BJ (cell line): ENCODE data around the gene ABCD3. TPM values are rescaled to one million over a fixed set of nuclear protein-coding genes. Genes with fewer than 3 reads are reported as not detected.

Experiments used
- CTCF ChIA-PET: fragments of 350-600 bp; formaldehyde crosslinking; extraction: SDS; loops from one replicate; lab custom pipeline; 2021; ENCODE audit warnings: antibody characterized with exemption, inconsistent platforms; lab: Yijun Ruan, JAX
- POLR2A ChIA-PET: fragments of 300-600 bp; sonication (Branson Sonifier 250); formaldehyde crosslinking; extraction: SDS; loops from one replicate; lab custom pipeline; 2021; ENCODE audit warnings: antibody characterized with exemption; lab: Charles Lee
- DNase-seq: peaks from one replicate; pipeline ENCODE4 v3.0.0-alpha.2; 2011; ENCODE audit warnings: low read depth
- H3K27me3 ChIP-seq: 2 replicates; pipeline ENCODE4 v1.6.0; 2011; ENCODE audit warnings: low read length; ENCODE audit not compliant: control insufficient read depth, insufficient read depth
- H3K36me3 ChIP-seq: 2 replicates; pipeline ENCODE4 v1.5.1; 2011; ENCODE audit warnings: low read length; ENCODE audit not compliant: control insufficient read depth, insufficient read depth
- H3K4me3 ChIP-seq: 2 replicates; pipeline ENCODE4 v1.5.1; 2011; ENCODE audit warnings: low read depth, mild to moderate bottlenecking, control low read depth, low read length
- CTCF ChIP-seq: IDR thresholded peaks from 2 replicates; pipeline ENCODE4 v1.5.1; 2011; ENCODE audit warnings: low read depth, mild to moderate bottlenecking, control low read depth, inconsistent platforms, low read length, moderate library complexity; ENCODE audit not compliant: insufficient read depth
- polyA plus RNA-seq: library from polyadenylated mRNA; depleted of rRNA; stranded (reverse); fragments of >200 nt; gene quantifications from 2 replicates; pipeline ENCODE4 v1.2.3, GENCODE V29; 2011

Gene ABCD3
- polyA plus RNA-seq, 1 experiment = 7.3 TPM

GRCh38 chr1:94528826-94529225 lies 110.6 kb downstream of the ABCD3 start:
- DNase-seq = no peak
- Histone ChIP-seq H3K27me3 (no peaks in the 10 kb centered on the region), H3K4me3 (no peak overlapping the region), H3K36me3 (peaks cover 8% of the 10 kb centered on the region)
- ChIA-PET CTCF (interaction anchor here (0.9 to 13.3 kb wide), 4 partner anchors 11 to 275 kb away, joined by 3 to 208 read pairs (median 4); no protein-coding TSS in a partner anchor), POLR2A (no interaction called here)
- TF ChIP-seq CTCF = no peak

DNA sequence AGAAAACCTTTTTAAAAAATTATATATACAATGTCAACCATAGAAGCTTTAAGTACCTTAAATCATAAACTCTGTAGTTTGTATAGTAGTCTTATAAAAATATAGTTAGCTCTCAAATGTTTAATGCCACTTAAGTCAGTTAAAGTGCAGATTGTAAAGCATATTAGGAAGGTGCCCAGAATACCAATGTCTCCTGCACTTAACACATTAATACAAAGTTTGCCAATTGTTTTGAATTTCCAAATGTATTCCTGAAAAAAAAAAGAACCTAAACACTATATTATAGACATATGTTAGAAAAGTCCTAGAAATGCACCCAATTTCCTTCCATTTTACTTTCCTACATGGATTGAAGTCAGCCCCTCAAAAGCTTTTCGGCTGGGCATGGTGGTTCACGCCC lies 111.2 kb downstream of the ABCD3 start:
- ChIA-PET CTCF (interaction anchor here (0.6 to 13.3 kb wide), 4 partner anchors 12 to 275 kb away, joined by 3 to 208 read pairs (median 4); partner anchors contain the start of gene F3), POLR2A (no interaction called here)
- H3K4me3 ChIP-seq = no peak overlapping the region
- no peak for DNase-seq
- peaks cover 8% of the 10 kb centered on the region for H3K36me3 ChIP-seq
- no peak for TF ChIP-seq CTCF
- H3K27me3 ChIP-seq = no peaks in the 10 kb centered on the region

DNA sequence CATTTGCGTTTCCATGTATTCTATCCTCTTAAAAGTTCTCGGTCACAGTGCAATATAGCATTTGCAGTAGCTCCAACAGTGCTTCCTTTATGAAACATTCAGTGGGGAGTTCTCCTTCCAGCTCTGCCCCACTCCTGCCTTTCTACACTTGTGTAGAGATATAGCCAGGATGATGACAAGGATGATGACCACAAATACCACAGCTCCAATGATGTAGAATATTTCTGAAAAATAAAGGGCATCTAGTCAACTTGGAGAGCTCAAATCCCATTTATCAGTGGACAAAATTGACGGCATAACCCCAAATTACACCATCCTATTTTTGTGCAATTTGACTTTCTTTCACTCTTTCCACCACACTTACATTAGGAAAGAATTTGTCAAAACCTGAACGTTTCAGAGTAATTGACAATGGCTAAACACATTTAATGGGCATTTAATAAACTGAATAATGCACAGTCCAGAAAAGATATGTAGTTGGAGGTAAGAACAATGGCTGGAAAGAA lies 112.2 kb downstream of the ABCD3 start:
- no peaks in the 10 kb centered on the region for H3K27me3 ChIP-seq
- peaks cover 8% of the 10 kb centered on the region for H3K36me3 ChIP-seq
- no peak for DNase-seq
- no peak overlapping the region for H3K4me3 ChIP-seq
- ChIA-PET POLR2A (no interaction called here), CTCF (interaction anchor here (0.6 to 13.3 kb wide), 3 partner anchors 11 to 274 kb away, joined by 3 to 208 read pairs (median 3); partner anchors contain the start of gene F3)
- TF ChIP-seq CTCF = no peak

DNA sequence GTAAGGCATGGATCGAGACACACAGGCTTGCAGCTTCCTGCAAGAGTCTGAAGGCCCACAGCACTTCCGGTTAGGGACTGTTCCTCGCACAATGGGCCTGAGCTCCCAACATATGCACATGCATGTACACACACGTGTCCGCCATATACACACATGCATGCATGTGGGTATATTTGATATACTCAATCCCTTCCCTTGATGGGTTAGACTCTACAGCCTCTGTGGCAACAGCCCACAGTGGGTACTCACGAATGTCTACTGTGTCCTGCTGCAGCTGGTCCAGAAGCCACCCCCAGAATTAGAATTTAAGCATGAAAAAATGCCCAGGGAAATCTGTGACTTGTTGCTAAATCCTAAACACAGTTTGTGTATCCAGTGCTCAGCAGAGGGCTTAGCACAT lies 113.5 kb downstream of the ABCD3 start:
- DNase-seq = no peak
- no peak for TF ChIP-seq CTCF
- H3K4me3 ChIP-seq = no peak overlapping the region
- ChIA-PET POLR2A (interaction anchor here (0.6 kb wide), 1 partner anchor 169 kb away, joined by 3 read pairs; no protein-coding TSS in a partner anchor), CTCF (interaction anchor here (0.6 to 13.3 kb wide), 5 partner anchors 9 to 272 kb away, joined by 3 to 208 read pairs (median 3); no protein-coding TSS in a partner anchor)
- H3K36me3 ChIP-seq = peaks cover 10% of the 10 kb centered on the region
- H3K27me3 ChIP-seq = no peaks in the 10 kb centered on the region

DNA sequence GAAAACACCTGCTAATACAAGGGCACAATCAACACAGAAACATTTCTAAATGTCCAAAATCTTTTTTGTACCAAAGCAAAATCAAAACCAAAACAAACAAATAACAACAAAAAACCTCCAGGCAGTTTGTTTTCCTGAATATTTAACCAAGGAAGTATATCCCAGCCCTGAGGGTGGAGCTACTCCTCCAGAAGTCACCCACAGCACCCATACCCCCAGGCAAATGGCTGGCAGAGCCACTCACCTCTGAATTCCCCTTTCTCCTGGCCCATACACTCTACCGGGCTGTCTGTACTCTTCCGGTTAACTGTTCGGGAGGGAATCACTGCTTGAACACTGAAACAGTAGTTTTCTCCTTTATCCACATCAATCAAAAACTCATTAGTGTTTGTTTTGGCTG lies 113.9 kb downstream of the ABCD3 start:
- ChIA-PET POLR2A (no interaction called here), CTCF (interaction anchor here (0.6 to 13.3 kb wide), 4 partner anchors 9 to 272 kb away, joined by 3 to 208 read pairs (median 4); no protein-coding TSS in a partner anchor)
- no peak for DNase-seq
- TF ChIP-seq CTCF = no peak
- Histone ChIP-seq H3K36me3 (peaks cover 10% of the 10 kb centered on the region), H3K4me3 (no peak overlapping the region), H3K27me3 (no peaks in the 10 kb centered on the region)
